ENCODE measurements around the gene PMFBP1.

Gene PMFBP1

GRCh38 chr16:72126429-72126765, 45.6 kb downstream of the PMFBP1 start:
- no peak for DNase-seq

DNA sequence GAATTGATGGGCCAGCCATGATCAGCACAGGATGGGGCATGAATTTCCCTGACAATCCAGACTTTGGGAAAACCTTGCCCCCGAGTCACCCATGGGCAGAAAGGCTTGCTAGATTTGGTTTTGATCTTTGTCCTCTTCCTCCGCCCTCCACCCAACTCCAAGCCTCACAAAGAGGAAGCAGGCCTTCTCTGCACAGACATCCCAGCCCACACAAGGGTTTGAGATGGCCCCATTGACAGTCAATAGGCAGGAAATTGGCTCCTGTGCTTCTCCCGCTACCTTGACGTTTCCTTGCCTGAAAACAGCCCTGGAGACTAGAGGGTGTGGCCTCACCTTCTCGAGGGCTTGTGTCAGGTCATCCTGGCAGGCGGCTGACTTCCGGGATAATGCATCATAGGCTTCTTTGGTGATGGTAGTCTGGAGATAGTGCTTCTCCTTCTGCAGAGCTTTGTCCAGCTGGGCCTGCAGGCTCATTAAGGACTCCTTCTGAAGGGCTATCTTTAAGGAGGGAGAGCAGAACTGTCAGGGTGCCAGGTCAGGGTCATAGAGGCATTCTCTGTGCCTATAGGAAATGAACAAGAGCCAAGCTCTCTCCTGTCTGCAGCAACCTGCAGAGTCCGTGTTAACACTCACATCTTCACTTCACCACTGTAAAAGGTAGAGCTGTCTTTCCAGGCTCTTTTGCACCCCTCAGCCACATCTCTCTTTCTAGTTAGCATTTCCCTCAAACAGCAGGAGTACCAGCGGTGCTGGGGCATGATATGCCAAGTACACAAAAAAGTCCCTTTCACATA, 46.1 kb downstream of the PMFBP1 start:
- DNase-seq = no peak

DNA sequence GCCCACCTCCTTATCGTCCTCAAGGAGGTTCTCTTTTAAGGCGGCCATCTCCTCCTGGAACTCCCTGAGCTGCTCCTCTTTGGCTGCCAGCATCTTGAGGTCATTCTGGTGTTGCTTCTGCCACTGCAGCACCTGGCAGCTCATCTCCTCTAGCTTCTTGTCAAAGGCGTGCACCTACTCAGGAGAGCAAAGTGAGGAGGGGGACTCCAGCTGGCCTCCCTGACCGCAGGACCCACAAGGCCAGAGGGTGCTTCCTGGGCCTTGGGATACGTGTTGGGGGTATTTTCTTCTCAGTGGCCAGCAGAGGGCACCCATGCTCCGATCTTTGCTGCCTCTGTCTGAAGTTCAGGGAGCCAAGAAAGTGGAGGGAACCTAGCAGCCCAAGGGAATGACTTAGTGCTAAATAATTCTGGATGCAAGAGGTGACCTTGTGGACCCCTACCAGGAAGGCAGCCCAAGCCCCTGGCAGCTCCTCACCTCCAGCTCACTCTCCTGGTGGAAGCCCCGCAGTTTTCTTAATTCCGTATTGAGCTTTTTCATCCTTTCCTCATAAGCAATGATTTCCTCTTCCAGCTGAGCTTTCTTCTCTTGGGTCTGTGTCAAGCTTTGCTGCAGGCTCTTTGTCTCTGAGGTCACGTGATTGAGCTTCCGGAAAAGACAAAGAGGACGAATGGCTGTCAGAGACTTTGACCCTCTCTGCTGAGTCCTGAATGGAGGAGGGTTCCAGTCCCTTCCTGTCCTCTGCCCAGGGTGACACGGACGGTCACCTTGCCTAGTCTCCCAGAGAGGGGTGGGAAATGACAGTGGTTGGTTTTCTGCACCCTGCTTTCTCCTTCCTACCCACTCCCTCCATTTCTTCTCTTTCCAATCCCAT, 47.0 kb downstream of the PMFBP1 start:
- DNase-seq = peak; percentile 82

DNA sequence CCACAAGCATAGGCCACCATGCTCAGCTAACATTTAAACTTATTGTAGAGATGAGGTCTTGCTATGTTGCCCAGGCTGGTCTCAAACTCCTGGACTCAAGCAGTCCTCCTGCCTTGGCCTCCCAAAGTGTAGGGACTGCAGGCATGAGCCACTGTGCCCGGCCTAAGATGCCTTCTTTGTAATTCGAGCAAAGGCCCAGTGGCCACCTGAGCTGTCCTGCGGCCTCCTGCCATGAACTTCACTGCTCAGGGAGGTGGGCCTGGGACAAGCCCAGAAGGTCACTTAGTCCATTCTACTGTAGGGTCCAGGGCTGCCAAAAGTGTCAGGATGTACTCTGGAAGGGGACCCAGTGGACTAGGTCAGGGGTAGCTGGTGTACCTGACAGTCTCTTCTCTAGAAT, 47.8 kb downstream of the PMFBP1 start:
- DNase-seq = no peak

DNA sequence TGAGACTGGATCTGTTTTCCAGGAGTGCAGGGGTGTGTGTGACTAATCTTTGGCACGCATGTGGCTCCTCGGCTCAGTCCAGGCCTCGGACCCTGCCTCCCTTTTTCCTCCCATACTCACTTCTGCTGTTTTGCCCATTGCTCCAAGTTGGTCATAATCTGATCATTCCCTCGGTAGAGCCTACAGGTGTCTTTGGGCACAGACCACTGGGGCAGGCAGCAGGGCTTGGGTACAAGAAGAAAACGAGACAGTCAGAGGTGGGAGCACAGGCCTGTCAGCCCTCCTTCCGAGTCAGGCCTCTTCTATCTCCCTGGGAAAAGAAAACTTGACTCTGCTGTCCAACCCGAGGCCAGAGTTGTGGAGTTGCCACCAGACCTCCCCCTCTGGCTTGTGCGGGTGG, 48.5 kb downstream of the PMFBP1 start:
- no peak for DNase-seq

DNA sequence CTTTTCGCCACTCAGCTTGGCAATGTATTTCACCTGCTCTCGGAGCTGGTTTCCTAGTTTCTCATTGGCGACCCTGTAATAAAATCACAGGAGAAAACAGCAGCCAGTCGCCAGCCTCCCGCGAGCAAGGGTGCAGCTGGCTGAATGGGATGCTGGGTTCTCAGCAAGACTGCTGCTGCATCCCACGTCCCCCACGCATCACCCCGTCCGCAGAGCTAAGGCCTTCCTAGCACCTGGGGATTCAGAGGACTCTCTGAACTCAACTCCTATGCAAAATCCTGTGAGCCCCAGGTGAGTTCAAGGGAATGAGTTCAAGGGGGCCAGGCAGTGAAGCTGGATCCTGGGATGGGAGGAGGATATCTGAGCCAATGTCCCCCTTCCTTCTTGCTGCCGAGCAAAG, 49.0 kb downstream of the PMFBP1 start:
- DNase-seq = no peak

DNA sequence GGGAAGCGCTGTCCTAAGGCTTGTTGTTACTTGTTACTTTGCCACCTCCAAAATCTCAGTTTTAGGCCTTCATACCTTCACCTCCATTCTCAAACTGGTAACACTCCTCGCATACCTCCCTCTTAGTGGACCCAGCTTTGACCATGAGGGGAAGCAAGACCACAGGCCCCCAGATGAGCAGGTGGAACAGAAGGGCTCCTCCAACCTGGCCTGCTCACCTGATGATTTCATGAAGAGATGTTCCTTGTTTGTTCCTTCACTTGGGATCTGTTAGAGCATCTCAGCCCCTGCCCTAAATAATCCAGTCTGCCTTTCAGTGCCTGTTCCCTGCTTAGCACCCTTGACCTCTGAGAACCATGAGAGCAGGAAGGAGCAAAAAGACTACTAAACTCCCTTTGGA, 49.6 kb downstream of the PMFBP1 start:
- no peak for DNase-seq

- no peak for DNase-seq
Measured at GRCh38 chr16:72120026-72120425, 51.9 kb downstream of the PMFBP1 start.

GRCh38 chr16:72113616-72113945, 58.4 kb downstream of the PMFBP1 start:
- DNase-seq = no peak

- DNase-seq = no peak
Measured at GRCh38 chr16:72112906-72113615, 58.9 kb downstream of the PMFBP1 start.

- no peak for DNase-seq
Measured at GRCh38 chr16:72112452-72112792, 59.5 kb downstream of the PMFBP1 start.

DNA sequence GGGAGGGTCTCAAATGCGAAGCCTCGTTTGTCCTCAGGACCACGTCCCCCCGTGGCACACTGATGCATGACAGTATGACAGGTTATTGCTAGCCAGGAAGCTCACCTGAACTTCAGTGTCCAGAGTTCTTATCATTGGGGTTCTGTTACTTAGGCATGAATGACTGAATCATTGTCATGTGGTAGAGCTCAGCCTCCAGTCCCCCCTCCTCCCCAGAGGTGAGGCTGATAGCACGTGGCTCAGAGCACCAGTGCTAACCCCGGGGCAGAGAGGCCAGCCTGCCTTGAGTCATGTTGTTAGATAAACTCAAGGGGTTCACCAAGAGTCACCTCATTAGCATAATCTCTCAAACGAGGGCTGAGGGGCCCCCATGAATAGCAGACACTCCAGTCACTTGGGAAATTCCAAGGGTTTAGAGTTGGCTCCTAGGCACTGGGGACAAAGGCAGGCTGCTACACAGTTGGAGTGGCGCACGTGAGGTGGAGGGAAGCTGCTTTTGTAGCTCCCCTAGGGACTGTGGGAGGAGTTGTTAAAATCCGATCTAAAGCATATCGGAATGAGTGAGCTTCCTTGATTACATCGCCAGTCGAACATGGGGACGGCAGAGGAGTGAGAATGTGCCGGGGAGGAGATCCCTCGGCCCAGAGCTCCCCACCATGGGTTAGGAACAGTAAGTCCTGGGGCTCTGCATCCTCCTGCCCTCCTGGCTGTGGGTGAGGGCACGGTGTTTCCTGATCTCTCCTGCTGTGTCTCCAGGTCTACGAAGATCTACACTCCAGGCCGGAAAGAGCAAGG, 60.1 kb downstream of the PMFBP1 start:
- DNase-seq = no peak

- no peak for DNase-seq
Measured at GRCh38 chr16:72110662-72111615, 61.0 kb downstream of the PMFBP1 start.

GRCh38 chr16:72109966-72110530, 61.9 kb downstream of the PMFBP1 start:
- DNase-seq = no peak

DNA sequence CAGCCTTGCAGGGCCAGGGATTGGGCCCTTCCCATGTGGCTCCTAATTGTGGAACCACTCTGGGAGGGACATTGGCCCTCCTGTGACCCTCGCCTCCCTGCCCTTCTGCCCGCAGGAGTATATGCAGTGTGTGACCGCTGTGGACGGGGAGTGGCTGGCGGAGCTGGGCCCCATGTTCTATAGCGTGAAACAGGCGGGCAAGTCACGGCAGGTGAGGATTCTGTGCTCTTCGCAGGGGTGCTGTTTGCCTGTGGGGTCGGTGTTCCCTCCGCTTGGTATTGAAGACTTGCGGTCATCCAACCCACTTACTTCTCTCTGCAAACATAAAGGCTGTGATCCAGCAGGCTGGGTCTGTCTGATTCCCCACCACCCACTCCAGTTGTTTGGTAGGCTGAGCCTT, 62.7 kb downstream of the PMFBP1 start:
- no peak for DNase-seq

DNA sequence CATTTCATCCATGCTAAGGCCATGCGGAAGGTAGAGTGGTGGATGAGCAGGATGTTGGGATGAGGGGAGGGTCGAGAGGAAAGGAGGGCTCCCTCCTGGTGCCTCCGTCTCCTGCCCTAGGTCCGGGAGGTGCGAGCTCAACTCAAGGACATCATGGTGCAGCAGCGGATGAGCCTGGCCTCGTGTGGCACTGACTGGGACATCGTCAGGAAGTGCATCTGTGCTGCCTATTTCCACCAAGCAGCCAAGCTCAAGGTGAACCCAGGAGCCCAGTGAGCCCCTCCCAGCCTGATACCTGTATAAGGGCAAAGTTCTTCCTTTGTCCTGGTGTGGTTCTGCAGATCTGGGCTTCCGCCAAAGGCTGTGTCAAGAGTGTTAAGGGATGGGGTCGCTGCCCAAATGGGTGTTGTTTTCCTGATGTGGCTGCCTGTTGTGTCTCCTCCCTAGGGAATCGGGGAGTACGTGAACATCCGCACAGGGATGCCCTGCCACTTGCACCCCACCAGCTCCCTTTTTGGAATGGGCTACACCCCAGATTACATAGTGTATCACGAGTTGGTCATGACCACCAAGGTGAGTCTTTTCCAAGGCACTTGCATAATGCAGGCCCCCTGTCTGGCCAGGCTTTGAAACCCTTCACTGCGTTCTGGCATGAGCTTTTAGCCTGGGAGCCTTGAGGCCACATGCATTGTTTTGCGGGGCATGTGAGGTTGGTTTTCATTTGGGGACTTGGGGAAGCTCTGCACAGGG, 63.4 kb downstream of the PMFBP1 start:
- DNase-seq = no peak

GRCh38 chr16:72107371-72107770, 64.6 kb downstream of the PMFBP1 start:
- no peak for DNase-seq

DNA sequence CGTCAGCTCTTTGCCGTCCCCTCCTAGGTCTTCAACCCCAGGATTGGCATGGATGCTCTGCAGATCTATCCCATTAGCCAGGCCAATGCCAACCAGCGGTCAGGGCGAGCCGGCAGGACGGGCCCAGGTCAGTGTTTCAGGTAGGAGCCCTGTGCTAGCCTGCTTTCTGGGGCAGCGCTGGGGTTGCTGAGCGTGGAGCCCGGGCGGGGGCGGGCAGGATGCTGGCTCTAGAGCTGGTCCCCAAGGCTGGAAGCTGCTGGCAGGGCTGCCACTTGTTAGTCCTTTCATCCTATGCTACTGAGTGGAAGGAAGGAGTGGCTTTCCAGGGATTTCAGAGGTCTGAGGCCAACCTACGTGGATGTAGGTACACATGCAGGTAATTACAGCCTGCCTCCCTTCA, 66.0 kb downstream of the PMFBP1 start:
- DNase-seq = no peak

DNA sequence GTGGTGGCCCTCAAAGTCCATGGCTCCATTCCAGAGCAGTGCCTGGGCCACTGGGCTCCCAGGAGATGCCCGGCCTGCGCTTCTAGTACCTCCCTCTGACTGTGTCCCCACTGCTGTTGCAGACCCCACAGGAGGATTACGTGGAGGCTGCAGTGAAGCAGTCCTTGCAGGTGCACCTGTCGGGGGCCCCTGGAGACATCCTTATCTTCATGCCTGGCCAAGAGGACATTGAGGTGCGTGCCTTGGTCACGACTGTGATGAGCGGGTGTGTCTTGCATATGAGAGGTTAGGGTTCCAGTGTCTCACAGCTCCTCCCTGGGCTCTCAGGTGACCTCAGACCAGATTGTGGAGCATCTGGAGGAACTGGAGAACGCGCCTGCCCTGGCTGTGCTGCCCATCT, 67.0 kb downstream of the PMFBP1 start:
- no peak for DNase-seq

DNA sequence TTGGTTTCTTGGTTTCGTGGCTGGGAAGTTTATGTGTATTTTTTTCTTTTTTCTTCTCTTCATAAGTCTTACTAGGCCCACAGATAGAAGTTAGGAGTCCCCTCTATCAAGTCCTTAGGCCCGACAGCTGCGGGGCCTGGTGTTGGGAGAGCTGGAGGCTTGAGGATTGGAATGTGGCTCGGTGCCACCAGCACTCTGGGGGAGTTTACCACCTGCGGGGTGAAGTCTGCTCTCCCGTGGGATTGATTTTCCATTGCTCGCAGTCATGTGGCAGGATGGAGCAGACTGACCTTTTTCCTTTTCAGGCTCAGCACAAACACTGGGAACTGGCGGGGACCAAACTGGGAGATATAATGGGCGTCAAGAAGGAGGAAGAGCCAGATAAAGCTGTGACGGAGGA, 70.8 kb downstream of the PMFBP1 start:
- no peak for DNase-seq

DNA sequence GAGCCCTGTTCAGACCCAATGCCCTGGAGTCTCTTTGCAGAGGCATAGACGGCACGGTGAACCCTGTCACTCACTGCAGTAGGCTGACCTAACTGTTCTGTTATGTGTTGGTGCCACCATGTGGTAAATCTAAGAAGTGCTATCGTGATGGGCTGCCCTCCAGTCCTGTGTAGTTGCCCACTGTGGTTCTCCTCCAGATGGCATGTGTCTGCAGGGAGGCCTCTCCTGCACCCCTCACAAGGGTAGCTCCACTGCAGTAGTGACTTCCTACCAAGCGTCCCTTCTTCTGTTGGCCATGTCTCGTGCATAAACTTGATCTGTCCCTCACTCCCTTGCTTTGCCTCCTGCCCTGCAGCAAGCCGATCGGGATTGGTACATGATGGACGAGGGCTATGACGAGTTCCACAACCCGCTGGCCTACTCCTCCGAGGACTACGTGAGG, 72.6 kb downstream of the PMFBP1 start:
- peak; percentile 71 for DNase-seq

Measured in activated effector memory CD4-positive, alpha-beta T cell treated with anti-CD3 and anti-CD28 coated beads, Interleukin-2, amount 50 U/mL, for 16 hours (primary cell).